ENCODE results near the gene AMER1.

Gene AMER1

DNA sequence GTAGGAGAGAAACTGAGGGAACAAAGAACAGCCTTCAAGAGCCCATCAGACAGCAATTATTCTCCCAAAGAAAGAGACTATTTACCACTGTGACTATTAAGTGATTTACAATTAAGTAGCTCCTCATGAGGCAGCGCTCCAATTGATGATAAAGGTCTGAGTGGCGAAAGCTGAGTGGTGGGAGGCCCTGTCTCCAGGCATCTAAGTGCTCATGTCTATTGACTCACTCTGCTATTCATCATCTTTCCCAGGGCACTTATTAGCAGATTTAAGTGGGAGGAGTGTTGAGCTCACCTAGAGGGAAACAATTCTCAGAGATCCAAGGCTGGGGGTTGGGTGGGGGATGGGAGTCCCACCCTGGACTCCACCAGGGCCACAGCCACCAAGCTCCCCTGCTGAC lies 23.3 kb downstream of the AMER1 start:
- no peaks in the 10 kb centered on the region for H3K9me3 ChIP-seq (ENCODE audit: insufficient read depth, low read depth, low read length)
- no peaks in the 10 kb centered on the region for H3F3A ChIP-seq (ENCODE audit: low read depth)
- no peaks in the 10 kb centered on the region for H3K79me2 ChIP-seq (ENCODE audit: insufficient read depth, low read length)
- no peaks in the 10 kb centered on the region for H3K27me3 ChIP-seq (ENCODE audit: insufficient read depth, low read length, poor library complexity, severe bottlenecking)
- H3K36me3 ChIP-seq (ENCODE audit: insufficient read depth, low read length), result no peaks in the 10 kb centered on the region
- no peak overlapping the region for H2AFZ ChIP-seq (ENCODE audit: low read length)
- no peaks in the 10 kb centered on the region for H3K4me1 ChIP-seq (ENCODE audit: insufficient read depth, low read length, poor library complexity, severe bottlenecking)
- no peak overlapping the region for H3K4me2 ChIP-seq (ENCODE audit: low read depth, low read length, poor library complexity, severe bottlenecking)
- H3K9ac ChIP-seq (ENCODE audit: low read depth, low read length, poor library complexity, severe bottlenecking), result no peak overlapping the region
- TF ChIP-seq, protein P1, sequence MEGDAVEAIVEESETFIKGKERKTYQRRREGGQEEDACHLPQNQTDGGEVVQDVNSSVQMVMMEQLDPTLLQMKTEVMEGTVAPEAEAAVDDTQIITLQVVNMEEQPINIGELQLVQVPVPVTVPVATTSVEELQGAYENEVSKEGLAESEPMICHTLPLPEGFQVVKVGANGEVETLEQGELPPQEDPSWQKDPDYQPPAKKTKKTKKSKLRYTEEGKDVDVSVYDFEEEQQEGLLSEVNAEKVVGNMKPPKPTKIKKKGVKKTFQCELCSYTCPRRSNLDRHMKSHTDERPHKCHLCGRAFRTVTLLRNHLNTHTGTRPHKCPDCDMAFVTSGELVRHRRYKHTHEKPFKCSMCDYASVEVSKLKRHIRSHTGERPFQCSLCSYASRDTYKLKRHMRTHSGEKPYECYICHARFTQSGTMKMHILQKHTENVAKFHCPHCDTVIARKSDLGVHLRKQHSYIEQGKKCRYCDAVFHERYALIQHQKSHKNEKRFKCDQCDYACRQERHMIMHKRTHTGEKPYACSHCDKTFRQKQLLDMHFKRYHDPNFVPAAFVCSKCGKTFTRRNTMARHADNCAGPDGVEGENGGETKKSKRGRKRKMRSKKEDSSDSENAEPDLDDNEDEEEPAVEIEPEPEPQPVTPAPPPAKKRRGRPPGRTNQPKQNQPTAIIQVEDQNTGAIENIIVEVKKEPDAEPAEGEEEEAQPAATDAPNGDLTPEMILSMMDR (conservative IDR thresholded peaks at IDR 0.05; ENCODE audit: low read length), result no peak
- TF ChIP-seq EZH2phosphoT487 (IDR thresholded peaks at IDR 0.05; ENCODE audit: borderline replicate concordance), result no peak
- no peaks in the 10 kb centered on the region for H3K9me2 ChIP-seq (replicated peaks; ENCODE audit: low read depth, low read length)
- no peaks in the 10 kb centered on the region for H4K20me1 ChIP-seq (ENCODE audit: insufficient read depth, low read length, poor library complexity, severe bottlenecking)
- H3K4me3 ChIP-seq (ENCODE audit: low read length, poor library complexity, severe bottlenecking), result no peak overlapping the region

DNA sequence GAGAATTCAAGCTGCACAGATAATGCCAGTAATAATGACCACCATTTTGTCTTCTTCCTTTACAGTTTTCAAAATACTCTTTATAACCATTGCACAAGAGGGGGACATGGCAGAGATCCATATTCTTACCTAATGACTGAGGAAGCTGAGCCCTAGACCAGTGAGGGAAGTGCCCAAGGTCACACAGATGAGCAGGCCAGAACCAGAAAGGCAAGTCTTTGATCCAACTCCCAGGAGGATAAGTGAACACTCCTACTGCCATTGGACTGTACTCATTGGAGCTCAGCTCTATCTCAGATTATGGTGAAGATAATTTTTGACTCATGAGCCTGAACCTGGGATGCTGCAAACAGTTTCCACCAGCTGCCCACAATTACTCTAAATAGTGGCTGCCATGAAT lies 28.6 kb downstream of the AMER1 start:
- Histone ChIP-seq H2AFZ (ENCODE audit: low read length) (no peak overlapping the region), H3K36me3 (ENCODE audit: insufficient read depth, low read length) (no peaks in the 10 kb centered on the region), H3K27me3 (ENCODE audit: insufficient read depth, low read length, poor library complexity, severe bottlenecking) (no peaks in the 10 kb centered on the region), H3K9me2 (replicated peaks; ENCODE audit: low read depth, low read length) (no peaks in the 10 kb centered on the region), H3K4me1 (ENCODE audit: insufficient read depth, low read length, poor library complexity, severe bottlenecking) (no peaks in the 10 kb centered on the region), H4K20me1 (ENCODE audit: insufficient read depth, low read length, poor library complexity, severe bottlenecking) (no peaks in the 10 kb centered on the region), H3K79me2 (ENCODE audit: insufficient read depth, low read length) (no peaks in the 10 kb centered on the region), H3K4me2 (ENCODE audit: low read depth, low read length, poor library complexity, severe bottlenecking) (no peak overlapping the region), H3F3A (ENCODE audit: low read depth) (no peaks in the 10 kb centered on the region), H3K9me3 (ENCODE audit: insufficient read depth, low read depth, low read length) (no peaks in the 10 kb centered on the region), H3K4me3 (ENCODE audit: low read length, poor library complexity, severe bottlenecking) (no peak overlapping the region), H3K9ac (ENCODE audit: low read depth, low read length, poor library complexity, severe bottlenecking) (no peak overlapping the region)
- TF ChIP-seq, protein P1 (conservative IDR thresholded peaks at IDR 0.05; ENCODE audit: low read length), result no peak
- TF ChIP-seq EZH2phosphoT487 (IDR thresholded peaks at IDR 0.05; ENCODE audit: borderline replicate concordance), result no peak

DNA sequence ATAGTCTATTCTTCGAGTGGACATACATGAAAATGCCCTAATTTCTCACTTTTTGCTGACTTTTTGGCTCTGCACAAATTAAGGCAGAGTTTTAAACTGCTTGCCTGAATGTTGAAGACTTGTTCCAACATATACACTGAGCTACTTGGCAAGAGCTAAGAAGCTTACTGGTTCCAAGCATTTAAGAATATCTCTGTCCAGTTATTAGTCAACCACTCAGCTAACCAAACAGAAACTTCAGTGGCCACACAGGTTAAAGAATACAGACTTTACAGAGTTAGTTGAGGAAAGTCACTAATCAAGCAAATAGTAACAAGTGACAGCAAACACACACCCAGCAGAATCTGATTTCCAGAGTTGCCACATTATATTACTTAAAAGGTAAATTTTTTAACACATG lies 35.5 kb downstream of the AMER1 start:
- Histone ChIP-seq H3K9me3 (ENCODE audit: insufficient read depth, low read depth, low read length) (no peaks in the 10 kb centered on the region), H2AFZ (ENCODE audit: low read length) (no peak overlapping the region), H3K9me2 (replicated peaks; ENCODE audit: low read depth, low read length) (no peaks in the 10 kb centered on the region)

More for the DNA sequence above, 35.5 kb downstream of the AMER1 start:
- no peak overlapping the region for H3K4me3 ChIP-seq (ENCODE audit: low read length, poor library complexity, severe bottlenecking)
- no peaks in the 10 kb centered on the region for H3K79me2 ChIP-seq (ENCODE audit: insufficient read depth, low read length)
- no peaks in the 10 kb centered on the region for H3K4me1 ChIP-seq (ENCODE audit: insufficient read depth, low read length, poor library complexity, severe bottlenecking)
- H3K4me2 ChIP-seq (ENCODE audit: low read depth, low read length, poor library complexity, severe bottlenecking), result no peak overlapping the region
- no peaks in the 10 kb centered on the region for H3F3A ChIP-seq (ENCODE audit: low read depth)
- no peak overlapping the region for H3K9ac ChIP-seq (ENCODE audit: low read depth, low read length, poor library complexity, severe bottlenecking)
- H3K36me3 ChIP-seq (ENCODE audit: insufficient read depth, low read length), result no peaks in the 10 kb centered on the region
- TF ChIP-seq EZH2phosphoT487 (IDR thresholded peaks at IDR 0.05; ENCODE audit: borderline replicate concordance), result no peak
- TF ChIP-seq, protein P1 (conservative IDR thresholded peaks at IDR 0.05; ENCODE audit: low read length), result no peak
- H4K20me1 ChIP-seq (ENCODE audit: insufficient read depth, low read length, poor library complexity, severe bottlenecking), result no peaks in the 10 kb centered on the region
- no peaks in the 10 kb centered on the region for H3K27me3 ChIP-seq (ENCODE audit: insufficient read depth, low read length, poor library complexity, severe bottlenecking)

All from Loucy (cell line).